H1 (cell line): ENCODE measurements around the gene SLAIN2. TPM values are rescaled to one million over a fixed set of nuclear protein-coding genes. Genes with fewer than 3 reads are reported as not detected.

ENCODE experiments used
- CTCF ChIA-PET: fragments of 300-600 bp; sonication (Branson Sonifier 250); formaldehyde crosslinking; loops from one replicate; lab custom pipeline; 2021; ENCODE audit not compliant: partially characterized antibody; lab: Charles Lee
- POLR2A ChIA-PET: fragments of 300-600 bp; sonication (Branson Sonifier 250); formaldehyde crosslinking; loops from one replicate; lab custom pipeline; 2021; ENCODE audit warnings: inconsistent platforms; ENCODE audit not compliant: partially characterized antibody; lab: Charles Lee
- DNase-seq, 2 experiments: peaks; one replicate each; pipeline versions ENCODE4 v3.0.0 to v3.0.0-alpha.2; 2010 to 2022; ENCODE audit warnings: low spot score in 2 of 2, low read depth in 1 of 2, mixed read lengths in 1 of 2
- FAIRE-seq: peaks from 2 replicates; lab custom pipeline; 2011; peaks lifted over from hg19 to GRCh38; lab: Jason Lieb, UNC
- H2AFZ ChIP-seq: 2 replicates; pipeline ENCODE4 v1.8.1; 2012; ENCODE audit warnings: low read length, inconsistent platforms
- H2AK5ac ChIP-seq: 2 replicates; pipeline ENCODE4 v1.6.1; 2013; ENCODE audit warnings: low read depth, low read length
- H2BK120ac ChIP-seq: replicated peaks from 2 replicates; pipeline ENCODE3; 2013; ENCODE audit warnings: low read depth, low read length, inconsistent platforms
- H2BK12ac ChIP-seq: 2 replicates; pipeline ENCODE4 v1.6.1; 2013; ENCODE audit warnings: low read depth, low read length
- H2BK15ac ChIP-seq: 2 replicates; pipeline ENCODE4 v1.6.1; 2013; ENCODE audit warnings: low read length
- H2BK20ac ChIP-seq: 2 replicates; pipeline ENCODE4 v1.6.1; 2013; ENCODE audit warnings: low read length
- H2BK5ac ChIP-seq: 2 replicates; pipeline ENCODE4 v1.6.1; 2013; ENCODE audit warnings: low read depth, low read length
- H3K14ac ChIP-seq: 2 replicates; pipeline ENCODE4 v1.6.1; 2013; ENCODE audit warnings: inconsistent platforms; ENCODE audit not compliant: insufficient read length
- H3K18ac ChIP-seq: 2 replicates; pipeline ENCODE4 v1.6.1; 2013; ENCODE audit warnings: low read length; ENCODE audit errors: extremely low read depth
- H3K23ac ChIP-seq: 2 replicates; pipeline ENCODE4 v1.6.1; 2013; ENCODE audit warnings: inconsistent platforms; ENCODE audit not compliant: insufficient read length
- H3K23me2 ChIP-seq: 2 replicates; pipeline ENCODE4 v1.6.1; 2013; ENCODE audit warnings: low read depth, low read length
- H3K27ac ChIP-seq: 2 replicates; pipeline ENCODE4 v1.6.1; 2011; ENCODE audit warnings: low read depth, low read length, inconsistent platforms
- H3K27me3 ChIP-seq, 4 experiments: replicated peaks in 1 of 4; 1 replicate in 1 of 4; 2 replicates in 3 of 4; pipeline versions ENCODE4 v1.6.1 to v1.8.1; 2011 to 2013; ENCODE audit warnings: low read length in 3 of 4, mild to moderate bottlenecking in 3 of 4, inconsistent platforms in 2 of 4, mixed read lengths in 2 of 4, moderate library complexity in 1 of 4; ENCODE audit not compliant: control insufficient read depth in 3 of 4, insufficient read depth in 3 of 4; ENCODE audit errors: extremely low read depth in 1 of 4
- H3K36me3 ChIP-seq, 4 experiments: 2 replicates each; pipeline versions ENCODE4 v1.6.1 to v1.8.1; 2011 to 2013; ENCODE audit warnings: mild to moderate bottlenecking in 4 of 4, low read length in 3 of 4, moderate library complexity in 2 of 4, control low read depth in 1 of 4, inconsistent platforms in 1 of 4; ENCODE audit not compliant: insufficient read depth in 4 of 4, control insufficient read depth in 2 of 4
- H3K4ac ChIP-seq: replicated peaks from 2 replicates; pipeline ENCODE3; 2013; ENCODE audit warnings: low read length, low read depth, mixed read lengths, inconsistent platforms; ENCODE audit not compliant: insufficient read length
- H3K4me1 ChIP-seq, 4 experiments: replicated peaks in 1 of 4; 1 replicate in 1 of 4; 2 replicates in 3 of 4; pipeline versions ENCODE4 v1.6.1 to v1.8.1; 2011 to 2013; ENCODE audit warnings: low read length in 3 of 4, inconsistent platforms in 2 of 4, mixed read lengths in 1 of 4; ENCODE audit not compliant: insufficient read depth in 4 of 4, control insufficient read depth in 3 of 4
- H3K4me2 ChIP-seq, 2 experiments: 2 replicates each; pipeline versions ENCODE4 v1.6.1 to v1.8.1; 2011 to 2013; ENCODE audit warnings: low read depth in 2 of 2, low read length in 2 of 2, control low read depth in 1 of 2, inconsistent platforms in 1 of 2, mild to moderate bottlenecking in 1 of 2; ENCODE audit not compliant: insufficient read depth in 1 of 2
- H3K4me3 ChIP-seq, 4 experiments: fragments of 200-600, 300-600 bp in 1 of 4; sonication (generic), shearing (Covaris generic), sonication (Bioruptor Twin) in 1 of 4; 2 replicates each; pipeline versions ENCODE4 v1.5.1 to v1.8.1; 2011 to 2016; ENCODE audit warnings: low read length in 4 of 4, low read depth in 3 of 4, control low read depth in 2 of 4, inconsistent platforms in 2 of 4, mild to moderate bottlenecking in 2 of 4, mixed read lengths in 1 of 4, moderate library complexity in 1 of 4; ENCODE audit not compliant: insufficient read depth in 2 of 4; ENCODE audit errors: extremely low read depth in 1 of 4
- H3K56ac ChIP-seq: replicated peaks from 2 replicates; pipeline ENCODE3; 2013; ENCODE audit warnings: low read depth, mild to moderate bottlenecking, mixed read lengths, low read length, inconsistent platforms; ENCODE audit not compliant: insufficient read length
- H3K79me1 ChIP-seq: 2 replicates; pipeline ENCODE4 v1.6.1; 2013; ENCODE audit warnings: low read depth, low read length, control low read depth
- H3K79me2 ChIP-seq, 2 experiments: 2 replicates each; pipeline versions ENCODE4 v1.6.1 to v1.8.1; 2012 to 2013; ENCODE audit warnings: low read length in 2 of 2, mild to moderate bottlenecking in 2 of 2, inconsistent platforms in 1 of 2; ENCODE audit not compliant: insufficient read depth in 2 of 2, control insufficient read depth in 1 of 2
- H3K9ac ChIP-seq, 4 experiments: replicated peaks in 1 of 4; 1 replicate in 1 of 4; 2 replicates in 3 of 4; pipeline versions ENCODE4 v1.6.1 to v1.8.1; 2011 to 2013; ENCODE audit warnings: low read depth in 3 of 4, low read length in 3 of 4, control low read depth in 2 of 4, mild to moderate bottlenecking in 2 of 4, moderate library complexity in 2 of 4, inconsistent platforms in 1 of 4; ENCODE audit errors: extremely low read depth in 1 of 4
- H3K9me3 ChIP-seq, 2 experiments: 2 replicates each; pipeline versions ENCODE4 v1.6.1 to v1.8.1; 2012 to 2013; ENCODE audit warnings: mild to moderate bottlenecking in 2 of 2, moderate library complexity in 2 of 2, control low read depth in 1 of 2, inconsistent platforms in 1 of 2, low read depth in 1 of 2, low read length in 1 of 2, mixed read lengths in 1 of 2; ENCODE audit not compliant: insufficient read depth in 2 of 2
- H4K20me1 ChIP-seq, 2 experiments: replicated peaks in 1 of 2; 2 replicates each; pipeline versions ENCODE3 to v1.8.1; 2011 to 2013; ENCODE audit warnings: inconsistent platforms in 2 of 2, low read length in 2 of 2, mild to moderate bottlenecking in 1 of 2; ENCODE audit not compliant: insufficient read depth in 2 of 2, control insufficient read depth in 1 of 2
- H4K5ac ChIP-seq: 2 replicates; pipeline ENCODE4 v1.6.1; 2013; ENCODE audit warnings: low read length, low read depth, mixed read lengths, inconsistent platforms; ENCODE audit not compliant: insufficient read length
- H4K8ac ChIP-seq: 2 replicates; pipeline ENCODE4 v1.8.0; 2013; ENCODE audit warnings: mild to moderate bottlenecking, moderate library complexity, low read length, inconsistent platforms; ENCODE audit not compliant: insufficient read depth; ENCODE audit errors: extremely low read depth
- H4K91ac ChIP-seq: replicated peaks from 2 replicates; pipeline ENCODE3; 2013; ENCODE audit warnings: low read length, mixed read lengths, inconsistent platforms; ENCODE audit not compliant: insufficient read length
- E2F6 ChIP-seq: IDR thresholded peaks from 2 replicates; pipeline ENCODE4 v1.6.1; 2012; ENCODE audit warnings: inconsistent platforms
- GABPA ChIP-seq: IDR thresholded peaks from 2 replicates; pipeline ENCODE4 v1.6.1; 2011; ENCODE audit warnings: mild to moderate bottlenecking, low read length, moderate library complexity, borderline replicate concordance; ENCODE audit not compliant: insufficient read depth
- HDAC6 ChIP-seq: IDR thresholded peaks from one replicate; pipeline ENCODE4 v1.7.1; 2012; ENCODE audit warnings: low read depth, mild to moderate bottlenecking, inconsistent platforms, low read length, moderate library complexity
- MAFK ChIP-seq: IDR thresholded peaks from 2 replicates; pipeline ENCODE4 v1.6.1; 2012; ENCODE audit warnings: low read depth, mild to moderate bottlenecking, improper control_type of control experiment, low read length
- RAD21 ChIP-seq, 2 experiments: IDR thresholded peaks in 1 of 2; conservative IDR thresholded peaks in 1 of 2; 2 replicates each; pipeline ENCODE4 v1.6.1; 2011; ENCODE audit warnings: low read depth in 2 of 2, low read length in 2 of 2, improper control_type of control experiment in 1 of 2, inconsistent platforms in 1 of 2, mild to moderate bottlenecking in 1 of 2, moderate library complexity in 1 of 2
- SP4 ChIP-seq: IDR thresholded peaks from 2 replicates; pipeline ENCODE4 v1.6.1; 2012; ENCODE audit warnings: low read length, inconsistent platforms
- WGBS, 2 experiments: shearing (Covaris generic) in 1 of 2; methylation state at CpG; one replicate each; pipeline versions ENCODE4 v1.1.6 to v1.1.7; 2013 to 2015; ENCODE audit warnings: low lambda C conversion rate in 2 of 2, mixed read lengths in 2 of 2, inconsistent platforms in 1 of 2, low coverage in 1 of 2, missing lambda C conversion rate in 1 of 2; ENCODE audit not compliant: insufficient replicate concordance in 2 of 2, insufficient coverage in 1 of 2, insufficient read length in 1 of 2; ENCODE audit errors: extremely low coverage in 1 of 2, missing lambda C conversion rate in 1 of 2; 5-methylcytosine and 5-hydroxymethylcytosine counted together
- polyA plus RNA-seq, 7 experiments: library from polyadenylated mRNA; depleted of rRNA in 3 of 7; stranded (reverse) in 5 of 7; unstranded in 2 of 7; fragments of >200 nt in 5 of 7; fragments of 200-250 nt in 2 of 7; gene quantifications; 1 replicate in 5 of 7; 2 replicates in 1 of 7; 4 replicates in 1 of 7; pipeline versions ENCODE4 v1.2.1 to v1.2.3, GENCODE V29; 2011 to 2013; ENCODE audit warnings: missing spikeins in 2 of 7, mixed read lengths in 2 of 7
- total RNA-seq: library from RNA; stranded (reverse); fragmentation: NEBNext Ultra II Directional; extraction: Animal tissue kit (Norgen Biotek cat#: 25700); gene quantifications from 2 replicates; pipeline ENCODE4 v1.2.1, GENCODE V29; 2021

Gene SLAIN2
- total and polyA plus RNA-seq, 2 of the 8 experiments (the other 6 are each of a cell fraction or from before 2014, with no cell fraction given): 8.2 to 40.0 TPM

GRCh38 chr4:48388525-48389154 is 47.3 kb downstream of the SLAIN2 start:
- Histone ChIP-seq H3K4me2 (no peak overlapping the region), H3K23me2 (no peaks in the 10 kb centered on the region), H2BK15ac (no peak overlapping the region), H3K79me1 (no peaks in the 10 kb centered on the region), H4K5ac (no peak overlapping the region), H4K91ac (no peak overlapping the region), H3K9me3 (no peaks in the 10 kb centered on the region), H2BK20ac (no peak overlapping the region), H3K4ac (no peak overlapping the region), H3K36me3 (peaks cover 0 to 24% (median 0%) of the 10 kb centered on the region in 4 experiments; a peak in 2 of 8 replicates), H3K18ac (no peak overlapping the region), H2AK5ac (no peak overlapping the region), H2BK12ac (no peak overlapping the region), H3K4me1 (no peaks in the 10 kb centered on the region), H3K4me3 (no peak overlapping the region), H4K8ac (no peak overlapping the region), H3K14ac (no peak overlapping the region), H2AFZ (no peak overlapping the region), H3K23ac (no peak overlapping the region), H2BK5ac (no peak overlapping the region), H3K56ac (no peak overlapping the region), H2BK120ac (no peak overlapping the region), H3K79me2 (no peaks in the 10 kb centered on the region), H4K20me1 (no peaks in the 10 kb centered on the region), H3K27ac (no peak overlapping the region), H3K9ac (no peak overlapping the region), H3K27me3 (no peaks in the 10 kb centered on the region)
- no peak for DNase-seq
- no peak for FAIRE-seq
- CTCF ChIA-PET: no interaction called here
- 97% methylated on average over 2 of the region's 2 CpGs; no CpG with 5 or more reads in 1 of the 2 experiments for WGBS, 2 experiments
- POLR2A ChIA-PET: no interaction called here
- TF ChIP-seq MAFK (no peak), RAD21 (IDR thresholded peaks at IDR 0.05 in 1 of 2, conservative IDR thresholded peaks at IDR 0.05 in 1 of 2; ENCODE audit: low read depth in 2 of 2, low read length in 2 of 2) (no peak), SP4 (no peak), E2F6 (no peak), HDAC6 (no peak), GABPA (no peak)
